IPS-15b (cell line): ENCODE measurements around the gene BDH2.

ENCODE experiments used
- H3K27me3 ChIP-seq: one replicate; pipeline ENCODE4 v1.6.1; 2013; ENCODE audit warnings: low read length; ENCODE audit not compliant: control insufficient read depth, insufficient read depth
- H3K36me3 ChIP-seq: one replicate; pipeline ENCODE4 v1.6.1; 2013; ENCODE audit warnings: low read length; ENCODE audit not compliant: control insufficient read depth, insufficient read depth
- H3K4me1 ChIP-seq: one replicate; pipeline ENCODE4 v1.6.1; 2013; ENCODE audit warnings: mild to moderate bottlenecking, low read length; ENCODE audit not compliant: control insufficient read depth, insufficient read depth
- H3K4me3 ChIP-seq: one replicate; pipeline ENCODE4 v1.5.1; 2013; ENCODE audit warnings: low read depth, low read length
- H3K9ac ChIP-seq: one replicate; pipeline ENCODE4 v1.6.1; 2013; ENCODE audit warnings: low read depth, mild to moderate bottlenecking, low read length
- H3K9me3 ChIP-seq: one replicate; pipeline ENCODE4 v1.6.1; 2013; ENCODE audit warnings: mild to moderate bottlenecking, low read length; ENCODE audit not compliant: control insufficient read depth, insufficient read depth

Gene BDH2

GRCh38 chr4:103076747-103077347 lies 22.8 kb downstream of the BDH2 start, which contains the start of gene SLC9B2:
SLC9B2 (minus strand) TSS chr4:103076761; CDS start chr4:103067550, 9,211 bp downstream.
- Histone ChIP-seq H3K9ac (peak within 1 kb of the TSS; percentile 73), H3K27me3 (peaks cover 33% of the 10 kb centered on the region), H3K36me3 (no peaks in the 10 kb centered on the region), H3K4me1 (peaks cover 4% of the 10 kb centered on the region), H3K9me3 (no peaks in the 10 kb centered on the region), H3K4me3 (peak within 1 kb of the TSS; percentile 61)

- peak overlapping the region; percentile 73 for H3K9ac ChIP-seq
- H3K4me1 ChIP-seq, result peaks cover 4% of the 10 kb centered on the region
- no peaks in the 10 kb centered on the region for H3K36me3 ChIP-seq
- H3K9me3 ChIP-seq, result no peaks in the 10 kb centered on the region
- peak overlapping the region; percentile 61 for H3K4me3 ChIP-seq
- peaks cover 33% of the 10 kb centered on the region for H3K27me3 ChIP-seq
These were observed 23.5 kb downstream of the BDH2 start for GRCh38 chr4:103075894-103076746.

- no peaks in the 10 kb centered on the region for H3K36me3 ChIP-seq
- no peaks in the 10 kb centered on the region for H3K9me3 ChIP-seq
- H3K9ac ChIP-seq, result no peak overlapping the region
- peak overlapping the region; percentile 61 for H3K4me3 ChIP-seq
- H3K4me1 ChIP-seq, result peaks cover 4% of the 10 kb centered on the region
- H3K27me3 ChIP-seq, result peaks cover 33% of the 10 kb centered on the region
These were observed 24.2 kb downstream of the BDH2 start for GRCh38 chr4:103075435-103075893.

DNA sequence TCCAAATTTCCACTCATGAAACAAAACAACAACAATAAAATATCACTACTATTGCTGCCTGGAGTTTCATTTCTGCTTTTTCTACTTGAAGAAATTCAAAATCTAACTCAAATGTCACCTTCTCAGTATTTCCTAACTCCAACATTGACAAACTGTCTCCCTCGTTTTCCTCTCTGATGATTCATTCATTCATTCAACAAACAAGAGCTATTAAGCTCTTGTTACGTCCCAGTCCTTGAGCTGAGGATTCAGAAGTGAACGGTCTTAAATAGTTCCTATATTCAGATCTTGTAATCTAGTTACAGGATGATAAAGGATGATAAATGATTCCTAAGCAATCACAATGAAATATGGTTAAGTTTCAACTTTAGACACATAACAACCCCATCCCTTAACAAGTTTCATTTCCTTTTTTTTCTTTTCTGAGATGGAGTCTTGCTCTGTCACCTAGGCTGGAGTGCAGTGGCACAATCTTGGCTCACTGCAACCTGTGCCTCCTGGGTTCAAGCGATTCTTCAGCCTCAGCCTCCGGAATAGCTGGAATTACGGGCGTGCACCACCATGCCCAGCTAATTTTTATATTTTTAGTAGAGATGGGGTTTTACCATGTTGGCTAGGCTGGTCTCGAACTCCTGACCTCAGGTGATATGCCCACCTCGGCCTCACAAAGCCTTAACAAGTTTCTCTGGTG lies 24.7 kb downstream of the BDH2 start:
- Histone ChIP-seq H3K9me3 (no peaks in the 10 kb centered on the region), H3K4me3 (no peak overlapping the region), H3K36me3 (no peaks in the 10 kb centered on the region), H3K27me3 (peaks cover 33% of the 10 kb centered on the region), H3K9ac (no peak overlapping the region), H3K4me1 (peaks cover 4% of the 10 kb centered on the region)

GRCh38 chr4:103073792-103074438 lies 25.7 kb downstream of the BDH2 start:
- Histone ChIP-seq H3K27me3 (peaks cover 33% of the 10 kb centered on the region), H3K9me3 (no peaks in the 10 kb centered on the region), H3K9ac (no peak overlapping the region), H3K4me1 (peaks cover 4% of the 10 kb centered on the region), H3K36me3 (no peaks in the 10 kb centered on the region), H3K4me3 (no peak overlapping the region)

GRCh38 chr4:103067841-103068547 lies 31.6 kb downstream of the BDH2 start:
- H3K27me3 ChIP-seq, result no peaks in the 10 kb centered on the region
- no peak overlapping the region for H3K9ac ChIP-seq
- H3K9me3 ChIP-seq, result no peaks in the 10 kb centered on the region
- no peaks in the 10 kb centered on the region for H3K4me1 ChIP-seq
- no peak overlapping the region for H3K4me3 ChIP-seq
- no peaks in the 10 kb centered on the region for H3K36me3 ChIP-seq

- Histone ChIP-seq H3K27me3 (no peaks in the 10 kb centered on the region), H3K36me3 (no peaks in the 10 kb centered on the region), H3K4me3 (no peak overlapping the region), H3K9ac (no peak overlapping the region), H3K4me1 (no peaks in the 10 kb centered on the region), H3K9me3 (no peaks in the 10 kb centered on the region)
These were observed 39.0 kb downstream of the BDH2 start for GRCh38 chr4:103060453-103061148.

- Histone ChIP-seq H3K36me3 (no peaks in the 10 kb centered on the region), H3K4me1 (no peaks in the 10 kb centered on the region), H3K27me3 (no peaks in the 10 kb centered on the region), H3K9ac (no peak overlapping the region), H3K9me3 (no peaks in the 10 kb centered on the region), H3K4me3 (no peak overlapping the region)
These were observed 45.6 kb downstream of the BDH2 start for GRCh38 chr4:103054030-103054429.

GRCh38 chr4:103052779-103053178 lies 46.9 kb downstream of the BDH2 start:
- H3K9me3 ChIP-seq, result no peaks in the 10 kb centered on the region
- H3K36me3 ChIP-seq, result no peaks in the 10 kb centered on the region
- H3K27me3 ChIP-seq, result no peaks in the 10 kb centered on the region
- no peaks in the 10 kb centered on the region for H3K4me1 ChIP-seq
- no peak overlapping the region for H3K4me3 ChIP-seq
- H3K9ac ChIP-seq, result no peak overlapping the region

DNA sequence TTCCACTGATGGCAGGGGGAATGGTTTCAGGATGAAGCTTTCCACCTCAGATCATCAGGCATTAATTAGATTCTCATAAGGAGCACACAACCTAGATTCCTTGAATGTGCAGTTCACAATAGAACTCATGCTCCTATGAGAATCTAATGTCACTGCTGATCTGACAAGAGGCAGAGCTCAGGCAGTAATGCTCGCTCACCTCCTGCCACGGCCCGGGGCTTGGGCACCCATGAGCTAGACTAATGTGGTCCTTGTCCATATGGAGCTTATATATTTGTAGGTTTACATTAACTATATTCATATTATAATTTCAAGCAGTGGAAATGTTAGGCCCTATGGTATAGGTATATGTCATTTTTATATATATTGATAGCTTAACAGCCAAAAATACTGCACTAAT lies 47.5 kb downstream of the BDH2 start:
- Histone ChIP-seq H3K27me3 (no peaks in the 10 kb centered on the region), H3K9me3 (no peaks in the 10 kb centered on the region), H3K4me1 (no peaks in the 10 kb centered on the region), H3K4me3 (no peak overlapping the region), H3K36me3 (no peaks in the 10 kb centered on the region), H3K9ac (no peak overlapping the region)
